Brain microvascular endothelial cell (primary cell): ENCODE data around the gene TRIM16.
"Not testable (repeated sequence)": the region's sequence is repeated elsewhere in the genome, so short reads cannot be mapped to it uniquely, and the experiment has no call there.

Source experiments
- DNase-seq: peaks from one replicate; pipeline ENCODE4 v3.0.0-alpha.2; 2020
- H3K27ac ChIP-seq: fragments of 250-450 bp; sonication (Bioruptor Pico); 2 replicates; pipeline ENCODE4 v1.5.1; 2020; ENCODE audit warnings: mild to moderate bottlenecking, moderate library complexity
- H3K27me3 ChIP-seq: fragments of 250-450 bp; sonication (Bioruptor Pico); replicated peaks from 2 replicates; pipeline ENCODE4 v1.5.1; 2020; ENCODE audit warnings: mild to moderate bottlenecking
- H3K36me3 ChIP-seq: fragments of 250-450 bp; sonication (Bioruptor Pico); replicated peaks from 2 replicates; pipeline ENCODE4 v1.5.1; 2020; ENCODE audit warnings: mild to moderate bottlenecking
- H3K4me3 ChIP-seq: 2 replicates; pipeline ENCODE4 v1.5.1; 2011; ENCODE audit warnings: low read depth, mild to moderate bottlenecking, control low read depth, low read length, moderate library complexity
- in situ Hi-C: cut with HindIII; loops from 2 replicates; pipeline ENCODE4 v1.10.0; 2017; ENCODE audit warnings: low sequenced_read_pairs, low pct_ligation_motif_present
- TF ChIP-seq, protein P1 (sequence below): IDR thresholded peaks from 2 replicates; pipeline ENCODE4 v1.5.1; 2011; ENCODE audit warnings: low read depth, mild to moderate bottlenecking, moderate library complexity, low read length, control low read depth, inconsistent platforms; ENCODE audit errors: missing control alignments

The TRIM16 gene

DNA sequence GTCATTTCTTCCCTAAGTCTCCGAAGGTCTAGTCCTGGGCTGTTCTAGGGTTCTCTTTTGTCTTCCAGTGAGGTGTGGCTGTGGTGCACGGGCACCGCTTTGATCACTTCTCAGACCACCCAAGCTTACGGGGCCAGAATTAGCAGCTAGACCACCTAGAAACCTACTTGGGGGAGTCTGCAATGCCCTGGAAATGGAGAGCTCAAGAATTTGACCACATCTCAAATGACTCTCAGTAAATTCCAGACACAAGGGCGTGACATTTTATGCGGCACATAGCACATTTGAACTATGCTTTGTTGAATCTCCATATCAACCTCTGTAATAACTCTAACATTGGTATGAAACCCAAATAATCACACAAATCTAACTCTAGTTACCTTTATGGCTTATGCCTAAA is 24.9 kb downstream of the TRIM16 start:
- Histone ChIP-seq H3K27me3 (no peaks in the 10 kb centered on the region), H3K27ac (no peak overlapping the region), H3K4me3 (no peak overlapping the region), H3K36me3 (no peaks in the 10 kb centered on the region)
- in situ Hi-C loops = no loop called here
- DNase-seq = no peak
- TF ChIP-seq, protein P1, sequence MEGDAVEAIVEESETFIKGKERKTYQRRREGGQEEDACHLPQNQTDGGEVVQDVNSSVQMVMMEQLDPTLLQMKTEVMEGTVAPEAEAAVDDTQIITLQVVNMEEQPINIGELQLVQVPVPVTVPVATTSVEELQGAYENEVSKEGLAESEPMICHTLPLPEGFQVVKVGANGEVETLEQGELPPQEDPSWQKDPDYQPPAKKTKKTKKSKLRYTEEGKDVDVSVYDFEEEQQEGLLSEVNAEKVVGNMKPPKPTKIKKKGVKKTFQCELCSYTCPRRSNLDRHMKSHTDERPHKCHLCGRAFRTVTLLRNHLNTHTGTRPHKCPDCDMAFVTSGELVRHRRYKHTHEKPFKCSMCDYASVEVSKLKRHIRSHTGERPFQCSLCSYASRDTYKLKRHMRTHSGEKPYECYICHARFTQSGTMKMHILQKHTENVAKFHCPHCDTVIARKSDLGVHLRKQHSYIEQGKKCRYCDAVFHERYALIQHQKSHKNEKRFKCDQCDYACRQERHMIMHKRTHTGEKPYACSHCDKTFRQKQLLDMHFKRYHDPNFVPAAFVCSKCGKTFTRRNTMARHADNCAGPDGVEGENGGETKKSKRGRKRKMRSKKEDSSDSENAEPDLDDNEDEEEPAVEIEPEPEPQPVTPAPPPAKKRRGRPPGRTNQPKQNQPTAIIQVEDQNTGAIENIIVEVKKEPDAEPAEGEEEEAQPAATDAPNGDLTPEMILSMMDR = no peak

DNA sequence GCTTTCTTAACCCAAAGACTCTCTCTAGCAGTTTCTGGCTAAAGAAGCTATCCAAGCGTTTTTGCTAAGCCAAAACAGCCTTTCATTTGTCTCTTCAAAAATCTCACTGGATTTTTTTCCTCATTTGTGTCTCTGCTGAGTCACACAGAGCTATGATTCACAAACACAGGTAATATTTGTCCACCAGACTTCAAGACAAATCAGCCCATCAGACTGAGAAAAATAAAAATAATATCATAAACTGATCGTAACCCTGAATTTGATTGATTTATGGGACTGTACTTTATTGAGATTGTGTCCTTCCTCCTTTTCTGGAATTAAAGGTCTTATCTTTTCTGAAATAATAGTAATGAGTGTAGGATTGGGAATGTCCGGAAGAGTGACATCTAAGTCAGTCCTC is 25.8 kb downstream of the TRIM16 start:
- Histone ChIP-seq H3K4me3 (no peak overlapping the region), H3K36me3 (no peaks in the 10 kb centered on the region), H3K27ac (no peak overlapping the region), H3K27me3 (no peaks in the 10 kb centered on the region)
- DNase-seq = no peak
- in situ Hi-C loops = no loop called here
- TF ChIP-seq, protein P1 = no peak

DNA sequence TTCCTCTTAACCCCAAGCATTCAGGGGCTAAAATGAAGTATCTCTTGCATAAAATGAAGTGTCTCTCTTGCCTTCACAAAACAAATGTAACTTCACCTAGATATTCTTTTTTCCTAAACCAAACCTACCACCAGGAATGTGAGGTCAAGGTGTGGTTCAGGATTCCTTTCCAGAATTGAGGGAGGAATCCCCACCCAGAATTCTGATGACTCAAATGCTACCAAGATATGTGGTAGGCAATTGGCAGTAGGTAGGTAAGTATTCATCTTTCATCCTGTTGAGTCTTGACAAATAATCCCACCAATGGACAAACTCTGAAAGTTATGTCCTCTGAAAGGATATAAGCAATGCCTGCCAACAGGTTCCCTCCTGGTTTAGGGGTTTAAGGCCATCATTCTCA is 26.2 kb downstream of the TRIM16 start:
- H3K4me3 ChIP-seq = no peak overlapping the region
- TF ChIP-seq, protein P1 = no peak
- H3K36me3 ChIP-seq = no peaks in the 10 kb centered on the region
- no peak for DNase-seq
- H3K27me3 ChIP-seq = no peaks in the 10 kb centered on the region
- in situ Hi-C loops = no loop called here
- H3K27ac ChIP-seq = no peak overlapping the region

DNA sequence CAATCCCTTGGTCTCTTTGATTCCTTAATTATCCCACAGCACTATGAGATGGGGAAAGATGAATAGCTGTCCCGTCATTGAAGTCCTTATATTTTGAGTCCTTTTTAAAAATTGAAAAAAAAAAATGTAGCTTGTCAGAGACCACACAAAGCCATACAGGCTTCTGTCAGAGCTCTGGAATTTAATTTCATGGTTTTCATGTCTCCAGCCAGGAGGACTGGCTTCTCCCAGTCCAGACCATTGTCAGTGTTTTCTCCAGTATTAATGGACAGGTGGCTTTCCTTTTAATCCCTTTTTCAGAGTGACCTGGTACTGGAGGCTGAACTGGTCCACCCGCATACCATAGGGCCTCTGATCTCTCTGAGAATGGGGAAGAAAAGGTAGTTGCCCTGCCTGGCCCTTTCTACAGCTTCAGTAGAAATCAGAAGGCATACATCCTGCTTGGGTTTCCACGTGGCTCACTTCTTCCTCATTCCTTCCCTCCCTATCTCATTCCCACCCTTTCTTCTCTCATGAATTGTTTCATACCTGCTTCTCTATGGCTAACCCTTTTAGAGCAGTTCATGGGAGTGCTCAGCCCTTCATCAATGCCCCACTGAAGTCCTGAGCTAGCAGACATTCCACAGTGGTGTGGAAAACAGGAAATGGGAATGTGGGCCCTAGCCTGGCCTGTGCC is 29.1 kb downstream of the TRIM16 start:
- DNase-seq = no peak
- TF ChIP-seq, protein P1 = no peak
- Histone ChIP-seq H3K4me3 (no peak overlapping the region), H3K36me3 (no peaks in the 10 kb centered on the region), H3K27ac (no peak overlapping the region), H3K27me3 (no peaks in the 10 kb centered on the region)
- in situ Hi-C loops = no loop called here

DNA sequence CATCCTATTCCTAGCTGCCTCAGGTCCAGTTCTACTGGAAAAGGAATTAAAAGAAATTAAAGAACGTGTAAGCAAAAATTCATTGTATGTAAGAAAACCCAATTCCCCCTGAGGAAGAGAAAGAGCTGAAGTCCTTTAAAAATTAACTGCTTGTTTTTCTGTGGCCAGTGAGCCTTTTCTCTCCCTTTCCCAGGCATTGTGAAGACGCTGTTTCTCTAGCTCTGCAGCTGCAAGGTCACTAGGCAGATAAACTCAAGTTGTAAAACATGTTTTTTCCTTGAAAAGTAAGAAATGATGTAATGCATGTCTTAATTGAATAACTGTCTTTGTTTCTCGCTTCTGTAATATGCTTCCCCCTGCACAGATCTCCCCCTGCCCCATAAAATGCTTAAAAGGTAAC is 29.7 kb downstream of the TRIM16 start:
- H3K36me3 ChIP-seq, H3K27me3 ChIP-seq, DNase-seq, in situ Hi-C loops, H3K27ac ChIP-seq, H3K4me3 ChIP-seq: not testable (repeated sequence)

DNA sequence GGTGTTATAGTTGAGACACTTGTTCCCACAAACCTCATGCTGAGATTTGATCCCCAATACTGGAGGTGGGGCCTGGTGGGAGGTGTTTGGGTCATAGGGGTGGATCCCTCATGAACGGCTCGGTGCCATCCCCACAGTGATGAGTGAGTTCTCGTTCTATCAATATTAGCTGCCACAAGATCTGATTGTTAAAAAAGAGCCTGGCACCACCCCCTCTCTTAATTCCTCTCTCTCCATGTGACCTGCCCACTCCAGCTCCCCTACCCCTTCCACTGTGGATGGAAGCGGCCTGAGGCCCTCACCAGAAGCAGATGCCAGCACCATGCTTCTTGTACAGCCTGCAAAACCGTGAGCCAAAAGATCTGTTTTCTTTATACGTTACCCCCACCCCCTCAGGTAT is 31.2 kb downstream of the TRIM16 start:
- Histone ChIP-seq H3K27me3 (no peaks in the 10 kb centered on the region), H3K27ac (no peak overlapping the region), H3K36me3 (no peaks in the 10 kb centered on the region), H3K4me3 (no peak overlapping the region)
- TF ChIP-seq, protein P1 = no peak
- DNase-seq = no peak
- in situ Hi-C loops = no loop called here
